LNCaP clone FGC (cell line): ENCODE measurements around the gene SPI1.

Experiments used
- DNase-seq: peaks from one replicate; pipeline ENCODE4 v3.0.0-alpha.2; 2011; ENCODE audit warnings: low read depth
- H3K4me3 ChIP-seq: 2 replicates; pipeline ENCODE4 v1.5.1; 2011; ENCODE audit warnings: mild to moderate bottlenecking, low read depth, low read length, control low read depth
- TF ChIP-seq, protein P1 (sequence below): IDR thresholded peaks from 2 replicates; pipeline ENCODE4 v1.5.1; 2012; ENCODE audit warnings: mild to moderate bottlenecking; ENCODE audit not compliant: control insufficient read depth, insufficient read depth; ENCODE audit errors: extremely low read depth

The SPI1 gene

GRCh38 chr11:47375546-47376085, 2.7 kb downstream of the SPI1 start:
- DNase-seq, result no peak
- H3K4me3 ChIP-seq, result no peak overlapping the region
- TF ChIP-seq, protein P1, sequence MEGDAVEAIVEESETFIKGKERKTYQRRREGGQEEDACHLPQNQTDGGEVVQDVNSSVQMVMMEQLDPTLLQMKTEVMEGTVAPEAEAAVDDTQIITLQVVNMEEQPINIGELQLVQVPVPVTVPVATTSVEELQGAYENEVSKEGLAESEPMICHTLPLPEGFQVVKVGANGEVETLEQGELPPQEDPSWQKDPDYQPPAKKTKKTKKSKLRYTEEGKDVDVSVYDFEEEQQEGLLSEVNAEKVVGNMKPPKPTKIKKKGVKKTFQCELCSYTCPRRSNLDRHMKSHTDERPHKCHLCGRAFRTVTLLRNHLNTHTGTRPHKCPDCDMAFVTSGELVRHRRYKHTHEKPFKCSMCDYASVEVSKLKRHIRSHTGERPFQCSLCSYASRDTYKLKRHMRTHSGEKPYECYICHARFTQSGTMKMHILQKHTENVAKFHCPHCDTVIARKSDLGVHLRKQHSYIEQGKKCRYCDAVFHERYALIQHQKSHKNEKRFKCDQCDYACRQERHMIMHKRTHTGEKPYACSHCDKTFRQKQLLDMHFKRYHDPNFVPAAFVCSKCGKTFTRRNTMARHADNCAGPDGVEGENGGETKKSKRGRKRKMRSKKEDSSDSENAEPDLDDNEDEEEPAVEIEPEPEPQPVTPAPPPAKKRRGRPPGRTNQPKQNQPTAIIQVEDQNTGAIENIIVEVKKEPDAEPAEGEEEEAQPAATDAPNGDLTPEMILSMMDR, result no peak

- TF ChIP-seq, protein P1, result no peak
- H3K4me3 ChIP-seq, result no peak overlapping the region
- no peak for DNase-seq
Measured at GRCh38 chr11:47375020-47375419, 3.3 kb downstream of the SPI1 start.

- no peak overlapping the region for H3K4me3 ChIP-seq
- DNase-seq, result no peak
- TF ChIP-seq, protein P1, result no peak
Measured at GRCh38 chr11:47374720-47375019, 3.7 kb downstream of the SPI1 start.

GRCh38 chr11:47373876-47374719, 4.2 kb downstream of the SPI1 start:
- TF ChIP-seq, protein P1, result peak; percentile 91
- DNase-seq, result no peak
- no peak overlapping the region for H3K4me3 ChIP-seq

GRCh38 chr11:47372422-47372821, 5.9 kb downstream of the SPI1 start:
- H3K4me3 ChIP-seq, result no peak overlapping the region
- DNase-seq, result no peak
- TF ChIP-seq, protein P1, result no peak

DNA sequence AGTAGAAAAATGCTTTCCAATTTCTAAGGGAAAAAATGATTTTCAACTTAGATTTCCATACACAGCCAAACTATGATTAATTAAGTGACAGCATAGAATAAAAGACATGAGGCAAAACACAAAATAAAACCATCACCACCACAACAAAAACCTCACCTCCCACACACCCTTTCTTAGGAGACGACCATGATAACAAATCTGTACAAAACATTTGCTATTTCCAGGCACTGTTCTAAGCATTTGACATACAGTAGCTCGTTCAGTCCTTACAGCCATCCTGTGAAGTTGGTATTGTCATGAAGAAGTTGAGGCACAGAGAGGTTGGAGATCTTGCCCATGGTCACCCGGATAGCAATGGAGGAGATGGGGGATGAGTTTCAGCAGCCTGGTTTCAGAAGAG, 8.7 kb downstream of the SPI1 start:
- no peak overlapping the region for H3K4me3 ChIP-seq
- DNase-seq, result no peak
- TF ChIP-seq, protein P1, result no peak
